Medulla oblongata (tissue), 1 donor: Measurements from ENCODE around the gene CFAP77.

Experiments
- DNase-seq: peaks from one replicate; pipeline ENCODE4 v3.0.0-alpha.2; 2015; ENCODE audit errors: extremely low spot score

CFAP77 gene

DNA sequence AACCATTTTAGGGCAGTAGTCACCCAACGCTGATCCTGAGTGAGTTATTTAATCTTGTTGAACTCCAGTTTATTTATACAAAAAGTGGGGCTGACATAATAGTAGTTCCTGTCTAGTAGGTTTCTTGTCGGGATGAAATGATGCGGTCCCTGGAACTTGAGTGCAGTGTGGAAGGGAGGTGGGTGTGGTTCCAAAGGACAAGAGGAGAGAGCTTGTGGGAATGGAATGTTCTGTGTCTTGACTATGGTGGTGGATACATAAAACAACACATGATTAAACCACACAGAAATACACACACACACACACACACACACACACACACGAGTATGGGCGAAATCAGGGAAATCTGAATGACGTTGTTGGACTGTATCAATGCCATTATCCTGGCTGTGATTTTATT lies 106.3 kb downstream of the CFAP77 start:
- DNase-seq: no peak

DNA sequence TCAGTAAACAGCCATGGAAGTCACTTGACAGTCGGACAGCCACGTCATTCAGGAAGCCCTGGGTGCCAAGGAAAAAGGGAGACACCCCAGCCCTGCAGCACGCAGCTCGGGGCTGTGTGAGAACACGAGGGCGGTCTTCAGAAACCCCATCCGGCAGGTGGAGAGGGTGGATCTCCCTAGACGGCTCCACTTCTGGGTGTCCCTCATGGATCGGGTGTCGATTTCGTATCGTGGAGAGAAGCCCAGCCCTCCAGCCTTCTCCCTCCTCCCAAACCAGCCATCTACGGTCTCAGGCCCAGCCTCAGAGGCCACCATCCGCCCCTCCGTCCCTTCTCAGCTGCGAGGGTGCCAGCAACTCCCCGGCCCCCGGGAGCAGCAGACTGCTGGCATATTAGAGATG lies 106.9 kb downstream of the CFAP77 start:
- DNase-seq: no peak

DNA sequence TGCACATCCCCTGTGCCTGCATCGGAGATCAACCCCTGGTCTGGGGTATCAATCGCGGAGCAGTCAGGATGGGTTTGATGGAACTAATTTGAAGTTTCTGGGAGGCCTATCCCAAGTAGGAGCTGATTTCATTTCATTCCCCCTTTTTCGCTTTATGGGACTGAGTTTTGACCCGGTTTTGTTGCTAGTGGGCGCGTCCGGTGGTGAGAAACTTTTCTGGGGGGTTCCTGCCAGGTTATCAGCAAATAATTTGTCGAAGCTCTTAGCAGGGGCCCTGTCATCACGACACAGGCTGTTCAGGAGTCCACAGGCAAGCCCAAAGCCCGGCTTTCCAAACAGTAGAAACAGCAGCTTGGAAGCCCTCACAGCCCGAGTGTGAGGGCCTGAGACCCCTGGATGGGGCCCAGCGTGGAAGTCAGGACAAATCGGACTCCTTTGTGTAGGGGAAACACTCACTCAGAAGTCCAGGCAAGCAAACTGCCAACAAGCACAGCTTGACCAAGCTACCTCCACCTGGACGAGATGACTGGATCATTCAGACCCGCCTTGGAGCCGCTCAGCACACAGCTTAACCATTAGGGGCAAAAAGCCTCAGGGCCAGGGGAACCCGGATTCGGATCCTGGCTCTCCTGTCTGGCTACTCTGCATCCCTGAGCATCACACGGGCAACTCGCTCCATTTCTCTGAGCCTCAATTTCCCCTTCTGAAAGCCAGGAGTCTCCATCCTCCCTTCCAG lies 108.0 kb downstream of the CFAP77 start:
- DNase-seq: no peak

DNA sequence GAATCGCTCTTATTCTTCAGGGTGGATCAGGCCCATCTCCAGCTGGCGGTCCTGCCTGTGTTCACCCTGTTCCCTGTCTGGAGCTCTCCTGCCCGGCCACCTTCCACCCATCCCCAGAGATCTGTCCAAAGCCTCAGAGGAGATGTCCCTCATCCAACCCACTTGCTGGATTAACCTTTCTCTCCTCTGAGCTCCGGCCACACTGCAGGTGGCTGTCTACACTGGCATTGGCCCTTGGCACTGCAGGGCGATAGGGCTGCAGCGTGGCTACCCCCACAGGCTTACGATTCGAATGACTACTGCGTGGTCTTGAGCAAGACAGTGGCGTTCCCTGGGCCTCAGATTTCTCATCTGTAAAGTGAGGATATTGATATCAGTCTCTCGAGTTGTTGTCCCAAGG lies 108.6 kb downstream of the CFAP77 start:
- DNase-seq: no peak

DNA sequence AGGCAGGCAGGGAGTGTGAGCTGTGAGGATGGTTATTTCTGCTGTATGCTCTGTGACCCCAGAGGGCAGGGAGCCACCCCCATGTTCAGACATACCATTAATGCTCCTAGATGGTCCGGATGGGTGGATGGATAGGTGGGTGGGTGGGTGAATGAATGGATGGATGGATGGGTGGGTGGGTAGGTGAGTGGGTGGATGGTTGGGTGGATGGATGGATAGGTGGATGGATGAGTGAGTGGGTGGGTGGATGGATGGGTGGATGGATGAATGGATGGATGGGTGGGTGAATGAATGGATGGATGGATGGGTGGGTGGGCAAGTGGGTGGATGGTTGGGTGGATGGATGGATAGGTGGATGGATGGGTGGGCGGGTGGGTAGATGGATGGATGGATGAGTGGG lies 109.0 kb downstream of the CFAP77 start:
- no peak for DNase-seq

DNA sequence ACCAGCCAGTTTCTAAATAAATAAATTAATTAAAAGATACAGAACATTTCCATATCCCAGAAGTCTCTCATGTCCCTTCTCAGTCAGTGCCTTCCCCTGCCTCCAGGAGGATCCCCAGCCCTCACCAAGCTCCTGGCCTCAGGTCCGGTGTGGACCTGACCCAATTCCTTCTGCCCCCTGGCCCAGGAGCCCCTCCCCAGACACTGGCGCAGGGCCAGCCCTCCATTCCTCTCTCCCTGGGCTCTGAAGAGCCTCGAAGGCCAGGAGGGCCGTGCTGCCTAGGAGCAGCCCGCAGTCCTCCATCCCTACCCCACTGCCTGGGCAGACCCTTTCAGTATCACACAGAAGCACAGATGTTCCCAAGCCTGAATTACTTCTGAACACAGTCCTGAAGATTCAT lies 110.6 kb downstream of the CFAP77 start:
- no peak for DNase-seq

DNA sequence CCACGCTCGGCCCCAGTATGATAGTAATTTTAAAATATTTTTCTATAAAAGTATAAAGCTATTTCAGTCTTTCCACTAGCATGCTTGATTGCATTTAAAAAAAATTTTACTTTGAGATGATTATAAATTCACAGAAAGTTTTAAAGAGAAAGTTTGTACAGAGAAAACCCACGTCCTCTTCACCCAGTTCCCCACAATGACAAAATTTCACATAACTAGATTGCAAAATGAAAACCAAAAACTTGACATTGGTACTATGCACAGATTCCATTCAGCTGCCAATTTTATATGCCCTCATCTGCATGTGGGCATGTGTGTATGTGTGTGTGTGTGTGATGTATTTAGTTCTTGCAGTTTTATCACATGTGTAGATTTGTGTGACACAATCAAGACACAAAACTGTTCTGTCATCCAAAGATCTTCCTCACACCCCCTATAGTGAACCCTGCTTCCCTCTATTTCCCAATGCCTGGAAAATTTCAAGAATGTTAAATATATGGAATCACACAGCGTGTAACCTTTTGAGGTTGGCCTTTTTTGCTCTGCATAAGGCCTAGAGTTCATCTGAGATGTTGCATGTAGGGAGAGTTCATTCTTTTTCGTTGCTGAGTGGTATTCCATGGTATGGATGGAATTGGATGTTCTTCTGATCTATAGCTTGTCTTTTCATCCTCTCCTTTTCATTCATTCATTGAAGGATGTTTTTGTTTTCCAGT lies 115.5 kb downstream of the CFAP77 start:
- no peak for DNase-seq

DNA sequence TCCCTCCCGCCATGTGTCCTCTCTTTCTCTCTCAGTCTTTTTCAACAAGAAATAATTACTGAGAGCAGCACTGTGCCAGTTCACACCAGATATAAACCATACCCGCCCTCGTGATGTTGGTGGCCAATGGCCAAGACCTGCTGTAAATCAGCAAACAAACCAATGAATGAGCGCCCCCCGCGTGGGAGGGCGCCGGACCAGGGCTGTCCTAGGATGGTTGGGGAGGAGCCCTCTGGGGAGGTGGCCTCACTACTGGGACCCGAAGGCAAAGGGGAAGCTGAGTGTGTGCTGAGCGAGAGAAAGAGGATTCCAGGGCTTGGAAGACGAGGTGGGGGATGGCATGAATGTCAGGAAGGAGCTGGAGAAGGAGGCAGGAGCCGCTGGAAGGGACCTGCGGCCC lies 121.2 kb downstream of the CFAP77 start:
- no peak for DNase-seq

DNA sequence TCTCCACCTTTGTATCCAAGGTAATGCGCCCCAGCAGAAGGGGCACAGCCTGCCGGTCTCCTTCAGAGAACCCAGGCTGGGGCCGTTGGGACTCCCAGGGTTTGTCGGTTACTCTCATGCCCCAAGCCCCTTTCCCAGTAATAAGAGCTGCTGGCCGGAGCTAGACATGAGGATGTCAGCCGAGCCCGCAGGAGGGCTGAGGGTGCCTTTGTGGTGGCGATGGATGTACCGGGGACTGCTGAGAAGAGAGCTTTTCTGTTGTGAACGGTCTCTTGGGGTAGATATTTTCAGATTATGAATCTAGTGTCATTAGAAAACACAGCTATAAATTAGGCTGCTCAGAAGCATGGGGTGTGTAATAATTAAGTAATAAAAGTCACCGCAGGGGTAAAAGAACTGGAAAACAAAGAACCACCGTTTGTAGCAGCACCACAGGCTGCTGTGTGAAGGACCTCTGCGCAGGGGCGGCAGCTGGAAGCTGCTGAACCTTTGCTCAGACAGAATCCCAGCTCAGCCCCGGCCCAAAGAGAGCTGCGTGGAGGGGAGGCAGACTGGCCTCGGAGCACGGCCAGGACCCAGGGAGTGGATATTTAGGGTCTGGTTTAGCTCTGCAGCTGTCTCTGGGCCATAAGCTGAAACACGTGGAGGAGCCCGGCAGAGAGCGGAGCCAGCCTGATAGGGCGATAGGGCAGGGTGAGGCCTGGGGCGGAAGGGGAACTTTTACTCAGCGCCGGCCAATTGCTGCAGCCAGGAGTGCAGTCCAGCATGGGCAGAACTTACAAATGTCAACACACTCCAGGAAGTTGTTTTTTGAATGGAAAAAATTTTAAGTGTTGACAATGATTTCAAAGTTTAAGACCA lies 121.9 kb downstream of the CFAP77 start:
- no peak for DNase-seq

DNA sequence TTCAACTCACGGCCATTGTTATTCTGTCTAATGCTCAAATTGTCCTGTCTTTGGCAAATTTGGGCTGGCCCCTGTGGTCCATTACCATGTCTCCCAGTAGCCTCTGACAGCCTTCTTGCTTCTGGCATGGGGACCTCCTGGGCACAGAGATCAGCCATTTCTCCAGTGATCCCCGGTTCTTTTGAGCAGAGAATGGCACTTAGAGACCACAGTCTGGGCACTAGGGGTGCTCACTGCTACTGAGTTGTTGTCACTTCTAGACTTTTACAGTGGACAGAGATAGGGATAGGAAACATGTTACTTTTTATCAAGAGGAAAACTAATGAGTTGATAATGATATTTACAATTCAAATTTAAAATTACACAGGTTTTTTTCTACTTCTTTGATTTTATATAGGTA lies 124.8 kb downstream of the CFAP77 start:
- no peak for DNase-seq

DNA sequence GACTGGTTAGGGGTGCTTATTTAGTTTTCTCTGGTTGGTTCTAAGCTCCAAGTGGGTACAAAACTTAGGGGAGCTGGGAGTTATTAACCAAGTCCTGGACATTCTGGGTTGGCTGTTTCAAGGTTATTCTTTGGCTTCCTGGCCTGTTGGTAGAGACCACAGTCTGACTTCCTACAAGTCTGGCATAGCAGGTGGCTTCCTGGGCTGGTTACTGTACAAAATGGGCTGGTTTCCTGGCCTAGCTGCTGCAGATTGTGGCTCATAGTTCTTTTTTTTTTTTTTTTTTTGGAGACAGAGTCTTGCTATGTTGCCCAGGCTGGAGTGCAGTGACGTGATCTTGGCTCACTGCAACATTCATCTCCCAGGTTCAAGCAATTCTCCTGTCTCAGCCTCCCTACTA lies 126.1 kb downstream of the CFAP77 start:
- no peak for DNase-seq

DNA sequence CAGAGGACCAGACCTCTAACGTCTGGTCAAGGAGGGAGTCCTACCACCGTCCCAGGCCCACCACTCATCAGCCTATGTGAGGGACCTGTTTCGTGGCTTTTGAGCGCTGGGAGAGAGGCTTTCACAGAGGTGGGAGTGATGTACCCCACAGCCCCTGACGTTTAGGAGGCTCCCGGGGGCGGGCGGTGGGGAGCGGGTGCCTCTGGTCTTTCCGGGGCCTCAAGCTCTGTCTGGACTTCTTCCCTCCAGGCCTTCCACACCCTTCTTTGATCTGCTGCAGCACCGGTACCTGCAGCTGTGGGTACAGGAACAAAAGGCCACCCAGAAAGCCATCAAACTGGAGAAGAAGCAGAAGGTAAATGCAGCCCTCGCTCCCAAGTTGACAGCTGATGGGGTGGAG lies 127.3 kb downstream of the CFAP77 start:
- DNase-seq: no peak

DNA sequence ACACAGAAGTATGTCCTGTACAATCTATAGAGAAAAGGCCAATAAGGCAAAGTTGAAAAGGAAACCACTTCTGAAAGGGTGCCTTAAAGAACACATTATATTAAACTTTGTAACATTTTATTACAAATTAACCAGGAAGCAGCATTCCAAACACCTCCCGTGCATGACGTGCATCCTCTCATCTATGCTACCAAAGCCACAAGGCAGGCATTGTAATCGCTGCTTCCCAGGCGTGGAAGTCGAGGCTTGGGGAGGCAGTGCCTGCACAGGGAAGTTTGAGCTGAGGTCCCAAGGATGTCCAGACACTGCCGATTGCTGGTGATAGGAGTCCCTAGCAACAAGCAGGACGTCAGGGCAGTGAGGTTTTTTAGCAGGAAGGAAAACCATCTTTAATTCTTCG lies 128.1 kb downstream of the CFAP77 start:
- DNase-seq: no peak

DNA sequence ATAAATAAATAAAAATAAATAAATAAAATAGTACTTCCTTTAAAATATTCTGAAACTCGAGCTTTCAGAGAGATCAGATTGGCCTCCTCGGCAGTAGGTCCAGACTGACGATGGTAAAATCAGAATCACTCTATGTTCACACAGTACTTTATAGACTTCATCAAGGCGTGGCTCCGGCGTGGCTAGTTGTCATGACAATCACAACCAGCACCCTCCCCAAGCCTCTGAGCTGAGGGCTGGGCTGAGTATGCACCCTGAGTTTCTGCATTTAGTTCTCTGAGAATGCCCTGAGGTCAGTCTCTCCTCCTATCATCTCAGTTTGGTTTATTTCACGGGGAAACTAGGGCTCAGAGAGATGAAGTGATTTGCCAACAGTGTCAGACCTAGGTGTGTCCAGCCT lies 129.1 kb downstream of the CFAP77 start:
- DNase-seq: no peak

DNA sequence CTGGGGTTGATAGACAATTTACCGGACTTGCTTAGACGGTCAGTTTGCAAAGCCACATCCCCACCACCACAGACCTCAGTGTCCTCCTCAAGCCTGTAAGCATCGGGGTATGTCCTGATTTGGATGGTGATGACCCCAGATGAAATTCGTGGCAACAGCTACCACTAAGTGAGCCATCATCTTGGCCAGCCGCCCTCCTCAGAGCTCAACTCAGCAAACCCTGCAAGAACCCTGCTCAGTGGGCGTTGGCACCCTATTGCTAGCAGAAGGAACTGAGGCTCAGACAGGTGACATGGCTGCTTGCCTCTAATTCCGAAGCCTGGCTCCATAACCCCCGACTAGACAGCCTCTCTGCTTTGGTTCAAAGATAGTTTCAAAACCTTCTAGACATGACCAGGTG lies 131.0 kb downstream of the CFAP77 start:
- no peak for DNase-seq

DNA sequence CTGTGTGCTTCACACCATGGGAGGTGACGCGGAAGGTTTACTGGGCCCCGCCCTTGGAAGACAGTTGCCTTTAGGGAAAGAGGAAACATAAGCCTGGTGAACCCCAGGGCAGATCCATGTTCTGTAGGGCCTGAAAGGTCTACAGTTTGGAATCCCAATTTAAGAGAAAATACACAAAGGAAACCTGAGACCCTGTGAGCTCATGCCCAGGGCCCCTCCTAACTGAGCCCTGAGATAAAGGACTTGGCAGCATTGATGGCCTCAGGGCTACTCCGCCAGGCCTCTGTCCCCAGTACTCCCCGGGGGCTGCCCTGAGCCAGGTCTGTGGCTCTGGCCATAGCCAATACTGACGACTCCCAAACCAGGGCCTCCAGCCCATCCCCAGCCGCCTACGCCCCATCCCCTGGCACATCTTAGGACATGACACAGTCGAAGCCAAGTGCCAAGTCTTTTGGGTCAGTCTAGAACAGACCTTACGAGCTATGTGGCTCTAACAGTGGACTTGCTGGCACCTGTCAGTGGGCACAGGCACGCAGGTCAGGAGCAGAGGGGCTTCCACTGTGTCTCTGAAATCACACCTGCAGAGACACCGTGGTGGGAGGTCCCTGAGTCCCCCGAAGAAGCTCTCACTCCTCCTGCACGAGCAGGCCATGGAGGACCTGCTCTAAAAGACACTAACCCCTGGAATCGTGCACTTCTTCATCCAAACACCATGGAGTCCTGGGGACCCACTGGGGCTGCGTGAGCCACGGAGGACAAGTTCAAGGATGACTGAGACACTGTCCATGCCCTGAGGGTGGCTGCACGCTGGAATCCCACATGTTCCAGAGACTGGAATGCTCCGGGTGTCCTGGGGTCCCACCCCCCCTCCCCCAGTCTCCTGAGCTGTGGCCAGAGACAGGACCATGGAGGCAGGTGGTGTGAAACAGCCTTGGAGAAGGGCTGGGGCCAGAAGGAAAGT lies 132.1 kb downstream of the CFAP77 start:
- DNase-seq: no peak

DNA sequence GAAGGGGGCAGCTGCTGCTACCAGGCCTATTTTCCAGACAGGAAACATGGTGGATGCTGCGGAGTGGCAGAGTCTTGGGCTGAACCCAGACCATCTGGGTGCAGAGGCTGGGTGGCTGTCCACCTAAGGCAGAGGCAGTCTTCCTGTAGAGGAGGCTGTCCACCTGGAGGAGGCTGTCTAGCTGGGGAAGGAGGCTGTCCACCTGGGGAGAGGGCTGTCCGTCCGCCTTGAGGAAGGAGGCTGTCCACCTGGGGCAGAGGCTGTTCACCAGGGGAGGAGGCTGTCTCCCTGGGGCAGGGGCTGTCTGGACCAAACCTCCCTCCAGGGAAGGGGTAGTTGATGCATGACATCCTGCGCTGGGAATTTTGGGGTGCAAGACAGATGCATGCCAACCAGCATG lies 133.2 kb downstream of the CFAP77 start:
- no peak for DNase-seq

DNA sequence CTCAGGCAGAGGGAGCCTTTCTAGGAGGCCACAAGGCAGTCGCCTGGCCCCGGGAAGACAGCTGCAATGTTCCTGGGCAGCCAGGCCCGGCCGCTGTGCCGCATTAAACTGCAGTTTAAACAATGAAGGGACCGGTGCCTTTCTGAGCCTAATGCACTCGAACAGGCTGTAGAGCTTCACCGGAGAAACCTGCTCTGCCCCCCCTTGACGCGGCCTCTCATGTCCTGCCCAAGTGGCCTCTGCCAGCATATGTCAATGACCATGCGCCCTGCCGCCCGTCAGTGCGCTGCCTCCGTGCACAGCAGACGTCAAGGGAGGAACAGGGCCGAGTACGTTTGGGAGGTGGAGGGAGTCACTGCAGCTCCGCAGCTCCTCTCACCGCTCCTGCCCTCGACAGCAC lies 133.9 kb downstream of the CFAP77 start:
- DNase-seq: no peak

DNA sequence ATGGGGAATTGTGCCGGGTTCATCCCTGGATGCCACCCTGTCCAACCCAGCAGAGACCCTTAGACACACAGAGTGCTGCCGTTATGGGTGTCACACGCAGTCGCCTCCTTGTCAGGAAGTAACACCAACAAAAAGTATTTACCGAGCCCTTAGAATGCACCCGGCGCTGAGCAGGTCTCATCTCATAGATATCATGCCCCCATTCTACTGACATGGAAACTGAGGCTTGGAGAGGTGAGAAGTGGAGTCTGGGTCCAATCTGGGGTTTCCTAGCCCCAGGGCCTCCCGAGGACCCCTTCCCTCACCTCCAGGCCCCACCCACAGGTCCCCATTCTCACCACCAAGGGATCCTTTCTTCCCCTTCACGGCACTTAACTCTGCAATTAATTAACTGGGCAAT lies 135.6 kb downstream of the CFAP77 start:
- no peak for DNase-seq

DNA sequence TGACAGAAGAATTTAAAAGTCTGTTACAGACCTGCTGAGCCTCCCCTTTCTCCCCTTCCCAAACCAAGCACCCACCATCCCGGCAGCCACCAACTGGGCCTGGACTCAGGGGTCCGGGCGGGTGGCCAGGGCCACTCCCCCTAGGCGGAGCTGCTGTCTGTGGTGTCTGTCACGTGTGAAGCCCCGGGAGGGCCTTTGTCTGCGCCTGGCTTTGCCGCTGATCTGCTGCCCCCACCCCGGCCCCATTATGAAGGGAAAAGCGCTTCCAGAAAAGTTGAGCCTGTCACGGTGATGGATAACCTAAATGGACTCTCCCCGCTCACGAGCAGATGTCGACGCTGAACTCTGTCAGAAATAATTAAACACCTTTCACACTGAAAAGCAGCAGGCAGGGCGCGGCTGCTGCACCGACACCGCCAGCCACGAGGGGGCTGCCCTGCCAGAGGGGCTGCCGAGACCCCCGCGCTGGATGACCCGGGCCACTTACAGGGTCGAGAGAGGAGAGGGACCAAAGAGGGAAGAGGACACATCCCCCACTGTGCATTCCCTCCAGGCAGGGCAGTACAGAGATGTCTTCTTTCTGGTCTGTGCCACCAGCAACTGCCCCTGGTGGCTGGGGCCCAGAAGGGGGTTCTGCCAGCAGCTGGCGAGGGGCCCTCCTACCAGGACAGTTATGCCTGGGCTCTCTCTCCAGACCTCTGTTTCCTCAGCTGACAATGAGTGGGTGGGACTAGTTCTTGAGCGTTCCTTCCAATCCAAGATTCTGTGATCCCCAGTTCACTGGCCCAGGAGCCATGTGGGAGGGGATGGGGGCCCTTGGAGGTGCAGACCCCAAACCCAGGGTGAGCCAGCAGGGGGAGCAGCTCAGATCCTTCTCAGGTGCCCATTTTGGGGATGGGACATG lies 136.4 kb downstream of the CFAP77 start:
- peak; percentile 27 for DNase-seq

DNA sequence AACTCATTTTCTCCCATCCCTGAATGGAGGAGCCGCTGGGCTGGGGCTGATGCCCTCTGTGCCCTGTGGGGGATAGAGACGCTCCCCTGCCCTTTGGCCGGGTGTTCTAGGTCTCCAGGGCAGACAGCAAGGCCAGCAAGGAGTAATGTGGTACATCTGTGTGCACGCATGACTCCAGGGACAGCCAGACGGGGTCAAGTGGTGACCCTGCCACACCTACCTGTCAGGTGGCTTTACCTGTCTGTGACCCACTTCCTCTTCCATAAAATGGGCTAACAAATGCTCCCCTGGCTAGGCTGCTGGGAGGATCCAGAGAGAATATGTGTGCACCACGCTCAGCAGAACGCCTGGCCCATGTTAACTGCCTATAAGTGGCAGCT lies 137.0 kb downstream of the CFAP77 start:
- DNase-seq: no peak
